Measurements from ENCODE around the gene KLF13.
"Not testable (repeated sequence)": the region's sequence is repeated elsewhere in the genome, so short reads cannot be mapped to it uniquely, and the experiment has no call there.

KLF13 gene

GRCh38 chr15:31344823-31345605, 18.4 kb downstream of the KLF13 start:
- no peak for FAIRE-seq

GRCh38 chr15:31345606-31346366, 19.2 kb downstream of the KLF13 start:
- FAIRE-seq (no peak), DNase-seq (ENCODE audit: low spot score) (no peak)

More at GRCh38 chr15:31344823-31345605, 18.4 kb downstream of the KLF13 start:
- DNase-seq (ENCODE audit: low spot score): no peak

GRCh38 chr15:31346367-31347066, 19.9 kb downstream of the KLF13 start:
- FAIRE-seq (no peak), DNase-seq (ENCODE audit: low spot score) (no peak)

GRCh38 chr15:31347067-31347975, 20.7 kb downstream of the KLF13 start:
- DNase-seq (ENCODE audit: low spot score) (no peak), FAIRE-seq (no peak)

- FAIRE-seq: no peak
- DNase-seq (ENCODE audit: low spot score): no peak
Observed at GRCh38 chr15:31347981-31348803, 21.6 kb downstream of the KLF13 start.

GRCh38 chr15:31349233-31350141, 22.9 kb downstream of the KLF13 start:
- FAIRE-seq: no peak

GRCh38 chr15:31350771-31351170, 24.1 kb downstream of the KLF13 start:
- no peak for DNase-seq (ENCODE audit: low spot score)
- FAIRE-seq: no peak

More at GRCh38 chr15:31349233-31350141, 22.9 kb downstream of the KLF13 start:
- DNase-seq (ENCODE audit: low spot score): no peak

- FAIRE-seq: no peak
Observed at GRCh38 chr15:31352339-31352751, 25.7 kb downstream of the KLF13 start.

GRCh38 chr15:31352911-31353811, 26.5 kb downstream of the KLF13 start:
- peak; percentile 62 for DNase-seq (ENCODE audit: low spot score)
- no peak for FAIRE-seq

More at GRCh38 chr15:31352339-31352751, 25.7 kb downstream of the KLF13 start:
- no peak for DNase-seq (ENCODE audit: low spot score)

- no peak for DNase-seq (ENCODE audit: low spot score)
- FAIRE-seq: no peak
Observed at GRCh38 chr15:31353931-31354330, 27.3 kb downstream of the KLF13 start.

- FAIRE-seq; DNase-seq (ENCODE audit: low spot score): not testable (repeated sequence)
Observed at GRCh38 chr15:31356097-31356496, 29.5 kb downstream of the KLF13 start.

GRCh38 chr15:31357148-31357547, 30.5 kb downstream of the KLF13 start:
- no peak for DNase-seq (ENCODE audit: low spot score)
- FAIRE-seq: no peak

GRCh38 chr15:31358163-31358562, 31.5 kb downstream of the KLF13 start:
- no peak for FAIRE-seq

GRCh38 chr15:31358957-31359701, 32.5 kb downstream of the KLF13 start:
- DNase-seq (ENCODE audit: low spot score) (no peak), FAIRE-seq (no peak)

More at GRCh38 chr15:31358163-31358562, 31.5 kb downstream of the KLF13 start:
- no peak for DNase-seq (ENCODE audit: low spot score)

GRCh38 chr15:31359702-31360111, 33.1 kb downstream of the KLF13 start:
- FAIRE-seq (no peak), DNase-seq (ENCODE audit: low spot score) (no peak)

- no peak for FAIRE-seq
- no peak for DNase-seq (ENCODE audit: low spot score)
Observed at GRCh38 chr15:31360158-31360561, 33.5 kb downstream of the KLF13 start.

Data from urothelium cell line (cell line).